Measurements from ENCODE around the gene FGF18.

The FGF18 gene

GRCh38 chr5:171477101-171477500 is 57.7 kb downstream of the FGF18 start:
- no peak for TF ChIP-seq CTCF (IDR thresholded peaks at IDR 0.05; ENCODE audit: low read depth, low read length)

GRCh38 chr5:171477666-171478065 is 58.2 kb downstream of the FGF18 start:
- H3K4me3 ChIP-seq (ENCODE audit: low read depth, low read length) = no peak overlapping the region
- no peak for TF ChIP-seq CTCF (IDR thresholded peaks at IDR 0.05; ENCODE audit: low read depth, low read length)

More at GRCh38 chr5:171477101-171477500, 57.7 kb downstream of the FGF18 start:
- H3K4me3 ChIP-seq (ENCODE audit: low read depth, low read length) = no peak overlapping the region

- TF ChIP-seq CTCF (IDR thresholded peaks at IDR 0.05; ENCODE audit: low read depth, low read length) = no peak
- H3K4me3 ChIP-seq (ENCODE audit: low read depth, low read length) = no peak overlapping the region
Measured at GRCh38 chr5:171478946-171479775, 59.7 kb downstream of the FGF18 start.

- no peak for TF ChIP-seq CTCF (IDR thresholded peaks at IDR 0.05; ENCODE audit: low read depth, low read length)
- no peak overlapping the region for H3K4me3 ChIP-seq (ENCODE audit: low read depth, low read length)
Measured at GRCh38 chr5:171479776-171480125, 60.3 kb downstream of the FGF18 start.

GRCh38 chr5:171480239-171480638 is 60.8 kb downstream of the FGF18 start:
- no peak for TF ChIP-seq CTCF (IDR thresholded peaks at IDR 0.05; ENCODE audit: low read depth, low read length)
- no peak overlapping the region for H3K4me3 ChIP-seq (ENCODE audit: low read depth, low read length)

- TF ChIP-seq CTCF (IDR thresholded peaks at IDR 0.05; ENCODE audit: low read depth, low read length) = no peak
- H3K4me3 ChIP-seq (ENCODE audit: low read depth, low read length) = no peak overlapping the region
Measured at GRCh38 chr5:171481571-171482433, 62.4 kb downstream of the FGF18 start.

GRCh38 chr5:171482434-171482730 is 62.9 kb downstream of the FGF18 start:
- no peak for TF ChIP-seq CTCF (IDR thresholded peaks at IDR 0.05; ENCODE audit: low read depth, low read length)
- no peak overlapping the region for H3K4me3 ChIP-seq (ENCODE audit: low read depth, low read length)
